Amniotic stem cell (primary cell): ENCODE results near the gene TXNDC16.

Experiments
- DNase-seq: peaks from one replicate; lab custom pipeline; 2025; lab: John Stamatoyannopoulos, UW

The TXNDC16 gene

DNA sequence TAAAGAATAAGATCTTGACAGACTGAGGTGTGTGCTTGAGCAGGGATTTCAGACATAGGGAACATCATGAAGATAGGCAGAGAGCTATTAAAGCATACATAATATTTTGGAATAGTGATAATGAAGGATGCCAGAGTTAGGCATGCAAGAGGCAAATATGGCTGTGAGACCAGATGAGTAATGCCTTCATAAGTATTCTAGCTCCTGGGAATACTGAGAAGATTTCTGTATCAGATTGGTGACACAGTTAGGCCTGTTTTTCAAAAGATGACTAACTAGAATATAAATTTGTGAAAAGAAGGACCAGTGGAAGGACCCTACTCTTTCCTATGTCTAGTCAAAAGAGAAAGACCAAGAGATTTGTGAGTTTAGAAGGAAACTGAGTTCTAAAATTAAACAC lies 108.8 kb downstream of the TXNDC16 start:
- DNase-seq, result no peak

GRCh38 chr14:52442602-52443001 lies 109.7 kb downstream of the TXNDC16 start:
- no peak for DNase-seq

GRCh38 chr14:52442166-52442565 lies 110.1 kb downstream of the TXNDC16 start:
- DNase-seq, result no peak

DNA sequence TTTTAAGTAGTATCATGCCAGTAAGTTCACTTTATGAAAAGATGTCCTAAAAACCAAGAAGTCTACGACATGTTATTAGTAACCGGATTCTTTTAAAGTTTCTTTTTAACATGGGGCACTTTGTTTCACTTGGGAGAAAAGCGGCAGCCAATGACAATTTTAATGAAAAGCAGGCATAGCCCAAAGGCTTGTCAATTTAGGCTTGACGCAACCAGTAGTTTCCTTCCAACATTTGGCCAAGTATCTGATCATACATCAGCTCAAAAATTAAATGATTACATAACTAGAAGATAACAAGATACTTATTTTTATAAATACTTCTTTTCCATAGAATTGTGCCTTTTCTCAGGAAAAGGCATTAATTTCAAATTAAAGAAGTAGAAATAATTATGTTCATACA lies 112.8 kb downstream of the TXNDC16 start:
- DNase-seq, result no peak

GRCh38 chr14:52434955-52435354 lies 117.3 kb downstream of the TXNDC16 start:
- DNase-seq, result no peak

- DNase-seq, result no peak
Observed at GRCh38 chr14:52430474-52430873, 121.8 kb downstream of the TXNDC16 start.

GRCh38 chr14:52429451-52429850 lies 122.9 kb downstream of the TXNDC16 start:
- DNase-seq, result no peak

DNA sequence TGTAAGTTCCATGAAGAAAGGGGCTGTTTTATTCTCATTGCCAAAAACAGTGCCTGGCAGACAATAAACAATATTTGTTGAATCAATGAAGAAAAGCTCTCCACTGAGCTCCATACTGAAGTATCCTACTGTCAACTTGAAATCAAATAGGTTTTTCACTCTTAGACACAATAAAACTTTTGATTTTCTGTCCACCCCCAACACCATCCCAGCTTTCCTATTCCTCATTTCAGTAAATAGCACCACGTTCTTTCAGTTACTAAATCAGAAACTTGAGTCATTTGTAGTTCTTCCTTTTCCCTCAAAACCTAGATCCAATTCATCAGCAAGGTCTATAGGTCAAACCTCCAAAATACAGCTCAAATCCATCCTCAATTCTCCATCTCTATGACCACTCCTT lies 124.8 kb downstream of the TXNDC16 start:
- DNase-seq, result no peak

GRCh38 chr14:52422650-52423356 lies 129.5 kb downstream of the TXNDC16 start:
- DNase-seq, result no peak

DNA sequence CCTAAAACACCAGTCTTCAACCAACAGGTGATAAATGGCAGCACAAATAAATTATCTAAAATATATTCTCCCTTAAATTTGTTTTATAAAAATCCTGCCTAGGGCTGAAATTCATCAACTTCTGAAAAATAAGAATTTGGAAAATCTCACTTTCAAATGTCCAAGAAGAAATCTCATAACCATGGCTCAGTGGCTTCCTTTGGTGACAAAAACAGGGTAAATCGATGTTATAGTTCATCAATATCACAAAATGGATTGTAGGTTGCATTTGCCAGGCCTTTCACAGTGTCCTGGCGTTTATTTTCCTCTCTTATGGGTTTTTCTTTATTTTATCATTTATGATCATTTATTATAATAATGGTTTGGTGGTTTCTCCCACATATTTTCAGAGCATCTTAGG lies 135.2 kb downstream of the TXNDC16 start:
- no peak for DNase-seq

- no peak for DNase-seq
Observed at GRCh38 chr14:52413729-52414408, 138.4 kb downstream of the TXNDC16 start.

GRCh38 chr14:52412426-52412825 lies 139.9 kb downstream of the TXNDC16 start:
- no peak for DNase-seq

GRCh38 chr14:52405314-52405713 lies 147.0 kb downstream of the TXNDC16 start:
- DNase-seq, result no peak

- DNase-seq, result no peak
Observed at GRCh38 chr14:52402812-52403526, 149.3 kb downstream of the TXNDC16 start.

DNA sequence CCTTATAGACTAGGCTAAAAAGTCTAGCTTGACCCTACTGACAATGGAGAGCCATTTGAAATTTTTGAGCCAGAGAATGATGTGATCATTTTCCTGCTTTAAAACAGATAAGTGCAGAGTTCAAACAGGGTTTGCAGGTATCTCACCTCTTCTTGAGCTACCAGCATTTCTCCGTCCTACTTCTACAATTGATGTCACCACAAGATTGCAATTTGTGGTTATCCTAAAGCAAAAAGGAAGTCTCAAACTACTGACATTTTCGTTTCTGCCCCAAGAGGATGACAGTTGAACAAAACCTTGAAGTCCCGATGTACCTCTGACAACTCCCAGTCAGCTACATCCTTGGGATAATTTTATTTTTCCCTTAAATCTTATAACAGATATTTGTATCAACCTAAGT lies 151.5 kb downstream of the TXNDC16 start:
- DNase-seq, result no peak

GRCh38 chr14:52399921-52400595 lies 152.2 kb downstream of the TXNDC16 start:
- peak; percentile 8 for DNase-seq

DNA sequence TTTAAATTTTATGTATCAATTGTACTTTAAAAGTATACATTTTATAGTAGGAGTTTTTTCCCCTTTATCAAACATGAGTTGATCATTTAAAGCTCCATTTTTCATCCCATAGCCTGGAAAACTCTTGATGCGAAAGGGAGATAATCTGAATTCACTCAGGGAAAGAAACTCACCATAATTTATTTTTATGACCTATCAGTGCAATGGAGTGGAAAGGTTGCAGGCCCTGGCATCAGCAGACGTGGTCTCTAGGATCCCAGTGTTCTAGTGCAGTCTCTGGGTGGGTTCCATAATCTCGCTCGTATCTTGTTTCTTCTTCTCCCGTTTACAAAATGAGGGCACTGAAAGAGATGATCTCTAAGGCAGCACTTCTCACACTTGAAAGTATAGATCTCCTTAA lies 153.2 kb downstream of the TXNDC16 start:
- no peak for DNase-seq

GRCh38 chr14:52397844-52398243 lies 154.5 kb downstream of the TXNDC16 start:
- no peak for DNase-seq

DNA sequence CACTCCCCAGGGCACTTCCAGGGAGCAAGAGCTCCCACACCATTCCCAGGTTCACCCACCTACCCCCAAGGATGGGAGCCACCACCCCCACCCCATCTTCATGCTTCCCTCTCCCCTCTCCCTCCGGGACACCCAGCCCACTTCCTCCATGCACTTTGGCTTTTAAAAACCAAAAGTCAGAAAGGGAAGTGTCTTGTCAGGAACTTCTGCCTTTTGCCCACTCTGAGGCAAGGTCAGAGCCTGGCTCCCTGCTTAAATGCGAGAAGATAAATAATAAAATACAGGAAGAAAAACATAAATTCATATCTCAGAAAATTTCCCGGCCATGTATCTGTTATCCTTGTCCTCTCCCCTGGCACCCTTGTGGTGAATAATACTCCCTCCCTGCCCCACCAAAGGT lies 156.6 kb downstream of the TXNDC16 start:
- no peak for DNase-seq

DNA sequence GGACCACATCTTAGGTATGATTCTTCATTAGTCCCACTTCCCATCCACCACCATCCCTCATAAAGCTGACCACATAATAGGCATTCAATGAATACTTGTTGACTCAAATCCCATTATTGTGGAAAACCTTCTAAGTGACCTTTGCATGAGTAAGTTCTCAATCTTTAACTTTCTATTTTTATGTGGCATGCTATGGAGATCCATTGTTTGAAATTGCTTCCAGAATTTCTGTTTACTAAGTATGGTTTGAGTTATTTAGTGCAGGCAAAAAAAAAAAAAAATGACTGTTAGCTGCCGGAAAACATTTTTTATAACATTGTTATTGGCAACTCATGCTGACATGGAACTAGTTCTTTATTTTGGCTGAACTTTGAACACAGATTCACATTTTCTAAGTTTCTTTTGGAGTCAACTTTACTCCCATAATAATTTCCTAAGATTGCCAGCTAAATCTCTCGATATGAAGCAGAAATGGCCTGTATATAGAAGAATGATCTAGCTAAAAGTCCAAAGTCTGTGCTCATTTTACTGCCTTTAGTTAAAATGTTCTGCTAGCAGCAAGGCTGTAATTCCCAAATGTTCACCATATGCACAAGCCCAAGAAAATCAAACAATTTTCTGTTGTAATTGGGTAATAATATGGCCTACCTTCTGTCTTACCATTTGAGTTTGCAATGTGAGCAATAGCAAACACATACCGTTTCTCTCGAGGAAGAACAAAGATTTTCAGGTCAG lies 160.3 kb downstream of the TXNDC16 start:
- no peak for DNase-seq
